ENCODE results near the gene SNRPA1.
A peak's percentile ranks its signal among the peaks of the same experiment; 100 is the strongest.

Gene SNRPA1

GRCh38 chr15:101318839-101319238, 23.8 kb upstream of the SNRPA1 start:
- no peak for DNase-seq (ENCODE audit: low spot score)

- peak; percentile 50 for DNase-seq (ENCODE audit: low spot score)
These were observed 23.2 kb upstream of the SNRPA1 start for GRCh38 chr15:101318147-101318819.

GRCh38 chr15:101317336-101317872, 22.4 kb upstream of the SNRPA1 start:
- DNase-seq (ENCODE audit: low spot score): no peak

GRCh38 chr15:101316529-101316928, 21.5 kb upstream of the SNRPA1 start:
- DNase-seq (ENCODE audit: low spot score): no peak

GRCh38 chr15:101315736-101316135, 20.7 kb upstream of the SNRPA1 start:
- no peak for DNase-seq (ENCODE audit: low spot score)

- no peak for DNase-seq (ENCODE audit: low spot score)
These were observed 19.5 kb upstream of the SNRPA1 start for GRCh38 chr15:101314336-101315125.

GRCh38 chr15:101313041-101313761, 18.2 kb upstream of the SNRPA1 start:
- DNase-seq (ENCODE audit: low spot score): no peak

GRCh38 chr15:101310508-101310907, 15.5 kb upstream of the SNRPA1 start:
- DNase-seq (ENCODE audit: low spot score): no peak

- DNase-seq (ENCODE audit: low spot score): no peak
These were observed 15.1 kb upstream of the SNRPA1 start for GRCh38 chr15:101310161-101310480.

GRCh38 chr15:101309436-101310160, 14.6 kb upstream of the SNRPA1 start:
- DNase-seq (ENCODE audit: low spot score): no peak

- DNase-seq (ENCODE audit: low spot score): no peak
These were observed 13.8 kb upstream of the SNRPA1 start for GRCh38 chr15:101308604-101309435.

- no peak for DNase-seq (ENCODE audit: low spot score)
These were observed 13.0 kb upstream of the SNRPA1 start for GRCh38 chr15:101307897-101308603.

GRCh38 chr15:101307048-101307896, 12.2 kb upstream of the SNRPA1 start:
- DNase-seq (ENCODE audit: low spot score): no peak

- DNase-seq (ENCODE audit: low spot score): no peak
These were observed 11.4 kb upstream of the SNRPA1 start for GRCh38 chr15:101306341-101307047.

- DNase-seq (ENCODE audit: low spot score): no peak
These were observed 10.8 kb upstream of the SNRPA1 start for GRCh38 chr15:101305820-101306255.

GRCh38 chr15:101303408-101303807, 8.4 kb upstream of the SNRPA1 start:
- DNase-seq (ENCODE audit: low spot score): no peak

- DNase-seq (ENCODE audit: low spot score): no peak
These were observed 1.7 kb upstream of the SNRPA1 start for GRCh38 chr15:101296418-101297405.
